NCI-H128 (cell line): ENCODE measurements around the gene ZNF816.
"Not testable (repeated sequence)": the region's sequence is repeated elsewhere in the genome, so short reads cannot be mapped to it uniquely, and the experiment has no call there.

Experiments
- DNase-seq: peaks from one replicate; lab custom pipeline; 2025; ENCODE audit not compliant: unreplicated experiment; lab: John Stamatoyannopoulos, UW

ZNF816 gene

DNA sequence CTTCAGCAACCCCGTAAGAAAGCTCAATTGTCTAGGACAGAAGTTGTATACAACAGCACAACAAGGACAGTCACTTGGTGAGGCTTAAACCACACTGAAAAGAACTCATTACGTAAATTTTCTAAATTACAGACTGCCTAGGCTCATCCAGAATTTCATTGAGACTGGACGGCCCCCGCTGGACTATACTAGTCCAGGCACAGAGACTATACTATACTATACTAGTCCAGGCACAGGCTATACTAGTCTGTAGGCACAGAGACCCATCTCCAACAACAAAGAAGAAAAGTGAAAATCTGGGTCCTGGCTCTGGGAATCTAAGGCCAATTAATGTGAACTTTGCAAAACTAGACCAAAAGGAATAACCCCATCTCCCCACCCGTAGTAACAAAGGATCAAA, 700 bp downstream of the ZNF816 start:
- DNase-seq = no peak

- DNase-seq = no peak
Measured at GRCh38 chr19:52959613-52960295, 2.9 kb downstream of the ZNF816 start.

DNA sequence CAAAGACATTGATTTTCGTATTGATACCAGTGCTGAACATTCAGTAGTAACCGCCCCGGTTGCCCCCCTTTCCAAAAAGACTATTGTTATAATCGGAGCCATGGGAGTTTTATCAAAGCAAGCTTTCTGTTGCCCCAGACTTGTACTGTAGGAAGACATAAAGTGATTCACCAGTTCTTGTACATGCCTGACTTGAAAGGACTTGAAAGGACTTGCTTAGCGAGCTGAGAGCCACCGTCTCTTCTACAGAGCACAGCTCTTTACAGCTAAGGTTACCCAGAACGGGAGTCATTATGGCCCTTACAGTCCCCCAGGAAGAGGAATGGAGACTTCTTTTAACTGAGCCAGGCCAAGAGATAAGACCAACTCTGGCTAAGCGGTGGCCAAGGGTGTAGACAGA, 5.1 kb downstream of the ZNF816 start:
- DNase-seq = no peak

GRCh38 chr19:52956917-52957316, 5.8 kb downstream of the ZNF816 start:
- DNase-seq = no peak

DNA sequence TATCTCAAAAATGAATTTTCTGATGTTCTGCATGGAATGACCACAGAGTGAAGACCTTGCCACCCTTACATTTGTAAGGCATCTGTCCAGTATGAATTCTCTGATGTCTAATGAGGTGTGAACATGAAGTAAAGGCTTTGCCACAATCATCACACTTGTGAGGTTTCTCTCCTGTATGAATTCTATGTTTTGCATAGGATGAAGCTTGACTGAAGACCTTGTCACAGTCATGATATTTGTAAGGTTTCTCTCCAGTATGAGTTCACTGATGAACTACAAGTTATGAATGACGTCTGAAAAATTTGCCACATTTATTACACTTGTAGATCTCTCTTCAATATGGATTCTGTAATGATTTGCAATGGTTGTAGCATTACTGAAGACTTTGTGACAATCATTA, 13.3 kb downstream of the ZNF816 start:
- DNase-seq = no peak

- DNase-seq = no peak
Measured at GRCh38 chr19:52948025-52948770, 14.5 kb downstream of the ZNF816 start.

- DNase-seq = no peak
Measured at GRCh38 chr19:52946322-52947310, 16.1 kb downstream of the ZNF816 start.

- no peak for DNase-seq
Measured at GRCh38 chr19:52945652-52946321, 16.9 kb downstream of the ZNF816 start.

DNA sequence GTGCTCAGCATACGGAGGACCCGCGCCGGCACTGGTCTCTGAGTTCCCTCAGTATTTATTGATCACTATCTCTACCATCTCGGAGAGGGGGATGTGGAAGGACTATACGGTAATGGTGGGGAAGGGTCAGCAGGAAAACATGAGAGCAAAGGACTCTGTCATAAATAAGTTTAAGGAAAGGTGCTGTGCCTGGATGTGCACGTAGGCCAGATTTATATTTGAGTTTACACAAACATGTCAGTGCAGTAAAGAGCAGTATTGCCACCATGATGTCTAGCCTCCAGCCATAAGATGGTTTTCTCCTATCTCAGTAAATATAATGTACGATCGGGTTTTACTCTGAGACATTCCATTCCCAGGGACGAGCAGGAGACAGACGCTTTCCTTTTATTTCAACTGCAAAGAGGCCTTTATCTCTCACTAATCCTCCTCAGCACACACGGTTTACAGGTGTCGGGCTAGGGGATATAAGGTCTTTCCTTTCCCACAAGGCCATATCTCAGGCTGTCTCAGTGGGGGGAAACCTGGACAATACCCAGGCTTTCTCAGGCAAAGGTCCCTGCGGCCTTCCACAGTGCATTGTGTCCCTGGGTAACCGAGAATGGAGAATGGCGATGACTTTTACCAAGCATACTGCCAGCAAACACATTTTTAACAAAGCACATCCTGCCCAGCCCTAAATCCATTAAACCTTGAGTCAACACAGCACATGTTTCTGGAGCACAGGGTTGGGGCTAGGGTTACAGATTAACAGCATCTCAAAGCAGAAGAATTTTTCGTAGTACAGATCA, 17.8 kb downstream of the ZNF816 start:
- not testable (repeated sequence) for DNase-seq

DNA sequence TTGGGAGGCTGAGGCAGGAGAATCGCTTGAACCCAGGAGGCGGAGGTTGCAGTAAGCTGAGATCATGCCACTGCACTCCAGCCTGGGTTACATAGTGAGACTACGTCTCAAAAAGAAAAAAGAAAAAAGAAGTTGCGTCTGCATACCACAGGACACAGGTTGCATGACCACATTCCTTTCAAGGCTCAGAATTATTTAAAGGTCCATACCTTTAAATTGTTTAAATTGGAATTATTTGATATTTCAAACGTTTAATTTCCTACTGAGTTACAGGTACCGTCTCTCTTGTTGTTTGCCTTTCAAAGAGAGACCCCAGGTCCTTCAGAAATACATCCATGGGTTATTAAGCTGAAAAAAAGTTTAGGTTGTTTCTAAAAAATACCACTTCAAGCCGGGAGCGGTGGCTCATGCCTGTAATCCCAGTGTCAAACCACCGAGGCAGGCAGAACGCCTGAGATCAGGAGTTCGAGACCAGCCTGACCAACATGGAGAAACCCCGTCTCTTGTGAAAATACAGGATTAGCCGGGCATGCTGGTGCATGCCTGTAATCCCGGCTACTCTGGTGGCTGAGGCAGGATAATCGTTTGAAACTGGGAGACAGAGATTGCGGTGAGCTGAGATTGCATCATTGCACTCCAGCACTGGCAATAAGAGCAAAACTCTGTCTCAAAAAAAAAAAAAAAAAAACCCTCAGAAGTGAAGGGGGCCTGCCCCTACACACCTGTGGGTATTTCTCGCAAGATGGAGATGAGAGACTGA, 18.6 kb downstream of the ZNF816 start:
- DNase-seq = no peak

DNA sequence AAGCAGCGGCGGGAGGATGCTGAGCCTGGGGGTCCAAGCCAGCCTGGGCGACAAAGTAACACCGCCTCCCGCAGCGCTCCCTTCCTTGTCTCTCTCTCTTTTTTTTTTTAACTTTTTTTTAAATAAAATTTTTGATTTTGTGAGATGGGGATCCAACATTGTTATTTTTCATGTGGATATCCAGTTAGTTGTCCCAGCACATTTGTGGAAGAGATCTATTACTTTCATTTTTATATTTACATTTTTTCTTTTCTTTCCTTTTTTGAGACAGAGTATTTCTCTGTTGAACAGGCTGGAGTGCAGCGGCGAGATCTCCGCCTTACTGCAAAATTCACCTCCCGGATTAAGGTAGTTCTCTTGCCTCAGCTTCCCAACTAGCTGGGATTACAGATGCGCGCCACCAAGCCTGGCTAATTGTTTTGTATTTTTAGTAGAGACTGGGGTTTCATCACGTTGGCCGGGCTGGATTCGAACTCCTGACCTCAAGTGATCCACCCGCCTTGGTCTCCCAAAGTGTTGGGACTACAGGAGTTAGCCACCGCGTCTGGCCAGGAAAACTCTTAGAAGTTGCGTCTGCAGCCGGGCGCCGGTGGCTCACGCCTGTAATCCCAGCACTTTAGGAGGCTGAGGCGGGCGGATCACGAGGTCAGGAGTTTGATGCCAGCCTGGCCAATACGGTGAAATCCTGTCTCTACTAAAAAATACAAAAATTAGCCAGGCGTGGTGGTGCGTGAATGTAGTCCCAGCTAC, 19.4 kb downstream of the ZNF816 start:
- no peak for DNase-seq

DNA sequence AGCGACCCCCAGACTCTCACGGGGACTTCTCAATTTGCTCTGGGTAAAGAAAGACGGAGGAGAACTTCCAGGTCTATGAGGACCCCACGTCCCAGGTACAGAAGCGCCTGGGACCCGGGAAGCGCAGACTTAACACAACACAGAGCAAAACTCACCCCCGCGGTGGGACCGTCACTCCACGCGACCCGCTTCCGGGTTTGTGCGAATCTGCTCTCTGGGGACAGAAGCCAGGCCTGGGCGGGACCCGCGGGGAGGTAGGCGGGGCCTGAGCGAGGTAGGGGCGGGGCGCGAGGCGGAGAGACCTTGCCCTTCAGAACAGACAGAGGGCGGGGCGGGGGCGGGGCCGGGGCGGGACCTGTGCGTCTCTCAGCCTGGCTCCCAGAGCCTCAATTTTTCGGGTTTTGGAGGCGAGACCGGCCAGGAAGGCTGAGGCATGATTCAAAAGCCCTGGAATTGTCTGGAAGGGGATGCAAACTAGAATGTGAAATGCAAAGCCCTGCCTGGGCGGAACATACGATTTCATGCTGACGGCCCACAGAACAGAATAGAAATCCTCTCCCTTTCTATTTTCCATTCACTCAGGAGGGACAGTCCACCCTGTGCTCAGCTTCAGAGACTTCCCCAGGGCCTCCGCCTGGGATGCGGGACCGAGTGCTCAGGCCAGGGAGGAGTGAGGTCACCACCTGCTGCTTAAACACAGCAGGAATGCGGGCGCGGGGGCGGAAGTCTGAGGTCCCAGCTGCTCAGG, 20.1 kb downstream of the ZNF816 start:
- DNase-seq = peak; percentile 38

GRCh38 chr19:52941941-52942385, 20.7 kb downstream of the ZNF816 start:
- DNase-seq = no peak

- DNase-seq = not testable (repeated sequence)
Measured at GRCh38 chr19:52941523-52941922, 21.2 kb downstream of the ZNF816 start.

- not testable (repeated sequence) for DNase-seq
Measured at GRCh38 chr19:52940905-52941304, 21.8 kb downstream of the ZNF816 start.

GRCh38 chr19:52938761-52939160, 23.9 kb downstream of the ZNF816 start:
- DNase-seq = no peak

DNA sequence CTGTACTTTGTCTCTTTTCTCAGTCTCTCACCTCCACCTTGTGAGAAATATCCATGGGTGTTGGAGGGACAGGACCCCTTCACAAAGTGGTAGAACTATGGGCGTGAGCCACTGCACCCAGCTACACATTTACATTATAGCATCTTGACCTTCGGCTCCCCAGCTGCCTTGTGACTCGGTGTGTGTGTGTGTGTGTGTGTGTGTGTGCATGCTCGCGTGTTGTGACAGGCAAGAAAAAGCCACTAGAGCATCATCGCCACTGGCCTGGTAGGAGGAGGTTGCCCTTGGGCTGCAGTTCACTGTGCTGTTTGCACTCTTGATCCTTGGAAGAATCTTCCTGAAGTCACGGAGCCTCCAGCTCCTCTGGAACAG, 25.7 kb downstream of the ZNF816 start:
- DNase-seq = no peak
